ENCODE results near the gene KCTD13. TPM values are rescaled to one million over a fixed set of nuclear protein-coding genes. Genes with fewer than 3 reads are reported as not detected.

KCTD13 gene
- total RNA-seq, 1 experiment from 2014 or later: 8.2 TPM

GRCh38 chr16:29922986-29923501 is 3.0 kb downstream of the KCTD13 start:
- H3K79me2 ChIP-seq (ENCODE audit: low read length): peaks cover 38% of the 10 kb centered on the region
- H3F3A ChIP-seq (ENCODE audit: low read length, unreplicated experiment): no peaks in the 10 kb centered on the region
- no peaks in the 10 kb centered on the region for H3K9me2 ChIP-seq (replicated peaks; ENCODE audit: low read length)
- H3K9me3 ChIP-seq (ENCODE audit: low read length): no peaks in the 10 kb centered on the region
- H3K36me3 ChIP-seq (ENCODE audit: low read depth, low read length): peaks cover 8% of the 10 kb centered on the region; the same call in 1 of the 2 replicates
- H3K4me2 ChIP-seq (ENCODE audit: low read length): no peak overlapping the region
- DNase-seq (no peak), ATAC-seq (no peak)
- no peak overlapping the region for H3K9ac ChIP-seq (ENCODE audit: low read length)
- H3K27ac ChIP-seq (ENCODE audit: low read length): no peak overlapping the region
- no peak overlapping the region for H2AFZ ChIP-seq (ENCODE audit: low read length)
- no peaks in the 10 kb centered on the region for H4K20me1 ChIP-seq (ENCODE audit: low read length)
- POLR2A ChIA-PET (ENCODE audit: unreplicated experiment): no interaction called here
- BruUV-seq (replicated peaks): no TSS peak
- no peaks in the 10 kb centered on the region for H3K27me3 ChIP-seq (ENCODE audit: low read length)
- CTCF ChIA-PET: interaction anchor here (0.7 kb wide), 1 partner anchor 103 kb away, joined by 6 read pairs; the partner anchor contains the start of gene MVP
- intact Hi-C loops (cut with micrococcal nuclease): no loop called here
- H3K4me1 ChIP-seq (ENCODE audit: insufficient read depth, low read length): peaks cover 15% of the 10 kb centered on the region; the same call in 1 of the 2 replicates
- TF ChIP-seq EZH2 (IDR thresholded peaks at IDR 0.05; ENCODE audit: low read length, unreplicated experiment) (no peak), CTCF (conservative IDR thresholded peaks at IDR 0.05; ENCODE audit: low read depth, low read length) (no peak), EZH2phosphoT487 (IDR thresholded peaks at IDR 0.05; ENCODE audit: borderline replicate concordance, low read length) (no peak)
- no peak overlapping the region for H3K4me3 ChIP-seq (ENCODE audit: low read length)

DNA sequence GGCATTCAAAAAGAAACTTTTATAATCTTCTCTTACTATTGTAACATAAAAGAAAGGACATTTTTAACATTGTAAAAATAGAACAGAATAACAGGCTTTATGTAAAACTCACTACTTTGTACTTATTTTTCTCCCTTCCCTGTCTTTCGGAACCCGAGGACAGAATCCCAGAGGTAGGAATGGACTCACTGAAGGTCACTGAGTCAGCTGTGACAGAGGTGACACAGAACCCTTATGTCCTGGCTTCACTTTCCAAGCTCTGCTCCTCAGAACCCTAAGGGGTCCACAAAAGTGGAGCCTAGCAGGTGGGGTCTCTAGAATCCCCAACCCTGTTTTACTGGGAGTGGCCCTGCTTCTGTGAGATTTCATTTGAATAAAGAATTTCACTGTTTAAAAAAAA is 3.7 kb downstream of the KCTD13 start:
- DNase-seq (no peak), ATAC-seq (no peak)
- H3K4me1 ChIP-seq (ENCODE audit: insufficient read depth, low read length): peaks cover 15% of the 10 kb centered on the region; the same call in 1 of the 2 replicates
- no peaks in the 10 kb centered on the region for H3K9me2 ChIP-seq (replicated peaks; ENCODE audit: low read length)
- no peak overlapping the region for H2AFZ ChIP-seq (ENCODE audit: low read length)
- no peak overlapping the region for H3K9ac ChIP-seq (ENCODE audit: low read length)
- no peaks in the 10 kb centered on the region for H3K27me3 ChIP-seq (ENCODE audit: low read length)
- H3K9me3 ChIP-seq (ENCODE audit: low read length): no peaks in the 10 kb centered on the region
- no peak overlapping the region for H3K4me3 ChIP-seq (ENCODE audit: low read length)
- no peaks in the 10 kb centered on the region for H4K20me1 ChIP-seq (ENCODE audit: low read length)
- CTCF ChIA-PET: interaction anchor here (0.7 kb wide), 1 partner anchor 102 kb away, joined by 6 read pairs; the partner anchor contains the start of gene MVP
- no peak overlapping the region for H3K4me2 ChIP-seq (ENCODE audit: low read length)
- H3K79me2 ChIP-seq (ENCODE audit: low read length): peaks cover 38% of the 10 kb centered on the region
- no peaks in the 10 kb centered on the region for H3F3A ChIP-seq (ENCODE audit: low read length, unreplicated experiment)
- H3K36me3 ChIP-seq (ENCODE audit: low read depth, low read length): peaks cover 8% of the 10 kb centered on the region; the same call in 1 of the 2 replicates
- BruUV-seq (replicated peaks): no TSS peak
- no peak for TF ChIP-seq CTCF (conservative IDR thresholded peaks at IDR 0.05; ENCODE audit: low read depth, low read length)
- TF ChIP-seq EZH2 (IDR thresholded peaks at IDR 0.05; ENCODE audit: low read length, unreplicated experiment): no peak
- no peak for TF ChIP-seq EZH2phosphoT487 (IDR thresholded peaks at IDR 0.05; ENCODE audit: borderline replicate concordance, low read length)
- intact Hi-C loops (cut with micrococcal nuclease): no loop called here
- POLR2A ChIA-PET (ENCODE audit: unreplicated experiment): no interaction called here
- no peak overlapping the region for H3K27ac ChIP-seq (ENCODE audit: low read length)

- ATAC-seq (no peak), DNase-seq (no peak)
- Histone ChIP-seq H3K4me3 (ENCODE audit: low read length) (no peak overlapping the region), H2AFZ (ENCODE audit: low read length) (no peak overlapping the region), H3K27ac (ENCODE audit: low read length) (no peak overlapping the region), H3K79me2 (ENCODE audit: low read length) (peaks cover 26% of the 10 kb centered on the region), H3K27me3 (ENCODE audit: low read length) (no peaks in the 10 kb centered on the region), H3F3A (ENCODE audit: low read length, unreplicated experiment) (no peaks in the 10 kb centered on the region), H3K4me2 (ENCODE audit: low read length) (no peak overlapping the region), H3K36me3 (ENCODE audit: low read depth, low read length) (peaks cover 8% of the 10 kb centered on the region; the same call in 1 of the 2 replicates), H4K20me1 (ENCODE audit: low read length) (no peaks in the 10 kb centered on the region), H3K9me3 (ENCODE audit: low read length) (no peaks in the 10 kb centered on the region), H3K9me2 (replicated peaks; ENCODE audit: low read length) (no peaks in the 10 kb centered on the region), H3K9ac (ENCODE audit: low read length) (no peak overlapping the region), H3K4me1 (ENCODE audit: insufficient read depth, low read length) (peaks cover 4% of the 10 kb centered on the region; the same call in 1 of the 2 replicates)
- intact Hi-C loops (cut with micrococcal nuclease): no loop called here
- TF ChIP-seq EZH2 (IDR thresholded peaks at IDR 0.05; ENCODE audit: low read length, unreplicated experiment) (no peak), CTCF (conservative IDR thresholded peaks at IDR 0.05; ENCODE audit: low read depth, low read length) (no peak), EZH2phosphoT487 (IDR thresholded peaks at IDR 0.05; ENCODE audit: borderline replicate concordance, low read length) (no peak)
- CTCF ChIA-PET: no interaction called here
- POLR2A ChIA-PET (ENCODE audit: unreplicated experiment): interaction anchor here (0.5 to 0.6 kb wide), 2 partner anchors 41 to 326 kb away, joined by 4 to 9 read pairs; partner anchors contain the start of gene TMEM219
- no TSS peak for BruUV-seq (replicated peaks)
These were observed 5.0 kb downstream of the KCTD13 start for GRCh38 chr16:29921034-29921385.

Measured in PC-3 (cell line).